ENCODE data around the gene EIPR1.
"Not testable (repeated sequence)": the region's sequence is repeated elsewhere in the genome, so short reads cannot be mapped to it uniquely, and the experiment has no call there.

EIPR1 gene

GRCh38 chr2:3294069-3294468 lies 83.5 kb downstream of the EIPR1 start:
- Mint-ChIP-seq H3K27ac (no peak overlapping the region), H3K36me3 (peaks cover 29 to 35% of the 10 kb centered on the region in 2 donors), H3K9me3 (peaks cover 1 to 5% of the 10 kb centered on the region in 2 donors), H3K4me1 (peaks cover 14 to 26% of the 10 kb centered on the region in 2 donors), H3K27me3 (no peaks in the 10 kb centered on the region), H3K4me3 (no peak overlapping the region)
- ATAC-seq (replicated peaks) (no peak), DNase-seq (no peak)

- no peaks in the 10 kb centered on the region for H3K27me3 Mint-ChIP-seq
- no peak overlapping the region for H3K4me3 Mint-ChIP-seq
- ATAC-seq (replicated peaks) (no peak), DNase-seq (no peak)
- H3K36me3 Mint-ChIP-seq: peaks cover 23 to 32% of the 10 kb centered on the region in 2 donors
- H3K9me3 Mint-ChIP-seq: peaks cover 1 to 5% of the 10 kb centered on the region in 2 donors
- H3K4me1 Mint-ChIP-seq: peaks cover 13 to 19% of the 10 kb centered on the region in 2 donors
- no peak overlapping the region for H3K27ac Mint-ChIP-seq
Observed at GRCh38 chr2:3293221-3293620, 84.4 kb downstream of the EIPR1 start.

- peaks cover 6 to 8% of the 10 kb centered on the region in 2 donors for H3K9me3 Mint-ChIP-seq
- ATAC-seq (replicated peaks): no peak
- peaks cover 16 to 22% of the 10 kb centered on the region in 2 donors for H3K4me1 Mint-ChIP-seq
- H3K27me3 Mint-ChIP-seq: no peaks in the 10 kb centered on the region
- H3K36me3 Mint-ChIP-seq: peaks cover 26 to 34% of the 10 kb centered on the region in 2 donors
- DNase-seq: no peak
- H3K27ac Mint-ChIP-seq: peak overlapping the region; percentile 16
- H3K4me3 Mint-ChIP-seq: no peak overlapping the region
Observed at GRCh38 chr2:3292416-3292815, 85.2 kb downstream of the EIPR1 start.

- DNase-seq (no peak), ATAC-seq (replicated peaks) (no peak)
- peaks cover 11 to 14% of the 10 kb centered on the region in 2 donors for H3K9me3 Mint-ChIP-seq
- peaks cover 20 to 29% of the 10 kb centered on the region in 2 donors for H3K4me1 Mint-ChIP-seq
- peaks cover 32 to 41% of the 10 kb centered on the region in 2 donors for H3K36me3 Mint-ChIP-seq
- no peaks in the 10 kb centered on the region for H3K27me3 Mint-ChIP-seq
- no peak overlapping the region for H3K4me3 Mint-ChIP-seq
- no peak overlapping the region for H3K27ac Mint-ChIP-seq
Observed at GRCh38 chr2:3291750-3292149, 85.9 kb downstream of the EIPR1 start.

GRCh38 chr2:3291113-3291512 lies 86.5 kb downstream of the EIPR1 start:
- no peaks in the 10 kb centered on the region for H3K27me3 Mint-ChIP-seq
- peaks cover 11 to 14% of the 10 kb centered on the region in 2 donors for H3K9me3 Mint-ChIP-seq
- H3K36me3 Mint-ChIP-seq: peaks cover 32 to 47% of the 10 kb centered on the region in 2 donors
- DNase-seq (no peak), ATAC-seq (replicated peaks) (no peak)
- H3K27ac Mint-ChIP-seq: no peak overlapping the region
- peaks cover 20 to 34% of the 10 kb centered on the region in 2 donors for H3K4me1 Mint-ChIP-seq
- H3K4me3 Mint-ChIP-seq: no peak overlapping the region

- Mint-ChIP-seq H3K9me3 (peaks cover 11 to 14% of the 10 kb centered on the region in 2 donors), H3K27ac (no peak overlapping the region)
Observed at GRCh38 chr2:3290655-3291054, 87.0 kb downstream of the EIPR1 start.

GRCh38 chr2:3289971-3290370 lies 87.6 kb downstream of the EIPR1 start:
- no peak overlapping the region for H3K27ac Mint-ChIP-seq
- H3K36me3 Mint-ChIP-seq: peaks cover 32 to 47% of the 10 kb centered on the region in 2 donors
- no peak for DNase-seq
- no peaks in the 10 kb centered on the region for H3K27me3 Mint-ChIP-seq
- H3K4me1 Mint-ChIP-seq: peaks cover 20 to 34% of the 10 kb centered on the region in 2 donors
- ATAC-seq (replicated peaks): no peak
- no peak overlapping the region for H3K4me3 Mint-ChIP-seq
- peaks cover 11 to 14% of the 10 kb centered on the region in 2 donors for H3K9me3 Mint-ChIP-seq

More at GRCh38 chr2:3290655-3291054, 87.0 kb downstream of the EIPR1 start:
- Mint-ChIP-seq H3K4me3 (no peak overlapping the region), H3K4me1 (peaks cover 20 to 34% of the 10 kb centered on the region in 2 donors), H3K36me3 (peaks cover 32 to 47% of the 10 kb centered on the region in 2 donors), H3K27me3 (no peaks in the 10 kb centered on the region)
- ATAC-seq (replicated peaks) (no peak), DNase-seq (no peak)

GRCh38 chr2:3289526-3289925 lies 88.1 kb downstream of the EIPR1 start:
- H3K9me3 Mint-ChIP-seq: peaks cover 11 to 14% of the 10 kb centered on the region in 2 donors
- H3K27me3 Mint-ChIP-seq: no peaks in the 10 kb centered on the region
- no peak for DNase-seq
- no peak for ATAC-seq (replicated peaks)
- H3K4me3 Mint-ChIP-seq: no peak overlapping the region
- peak overlapping the region; percentile 1 for H3K27ac Mint-ChIP-seq
- H3K4me1 Mint-ChIP-seq: peaks cover 20 to 38% of the 10 kb centered on the region in 2 donors
- H3K36me3 Mint-ChIP-seq: peaks cover 35 to 51% of the 10 kb centered on the region in 2 donors

GRCh38 chr2:3289171-3289515 lies 88.5 kb downstream of the EIPR1 start:
- Mint-ChIP-seq H3K27me3 (no peaks in the 10 kb centered on the region), H3K9me3 (peaks cover 11 to 14% of the 10 kb centered on the region in 2 donors), H3K4me1 (peaks cover 20 to 40% of the 10 kb centered on the region in 2 donors), H3K27ac (peak overlapping the region; percentile 1), H3K4me3 (no peak overlapping the region), H3K36me3 (peaks cover 36 to 53% of the 10 kb centered on the region in 2 donors)
- no peak for ATAC-seq (replicated peaks)
- DNase-seq: no peak

GRCh38 chr2:3288470-3289170 lies 89.0 kb downstream of the EIPR1 start:
- H3K4me3 Mint-ChIP-seq: no peak overlapping the region
- H3K4me1 Mint-ChIP-seq: peaks cover 20 to 40% of the 10 kb centered on the region in 2 donors
- peaks cover 11 to 14% of the 10 kb centered on the region in 2 donors for H3K9me3 Mint-ChIP-seq
- ATAC-seq (replicated peaks) (no peak), DNase-seq (no peak)
- no peaks in the 10 kb centered on the region for H3K27me3 Mint-ChIP-seq
- H3K27ac Mint-ChIP-seq: no peak overlapping the region
- H3K36me3 Mint-ChIP-seq: peaks cover 36 to 53% of the 10 kb centered on the region in 2 donors

- no peak for ATAC-seq (replicated peaks)
- peaks cover 42 to 59% of the 10 kb centered on the region in 2 donors for H3K36me3 Mint-ChIP-seq
- H3K4me1 Mint-ChIP-seq: peaks cover 20 to 40% of the 10 kb centered on the region in 2 donors
- DNase-seq: no peak
- H3K4me3 Mint-ChIP-seq: no peak overlapping the region
- peaks cover 11 to 14% of the 10 kb centered on the region in 2 donors for H3K9me3 Mint-ChIP-seq
- H3K27ac Mint-ChIP-seq: no peak overlapping the region
- H3K27me3 Mint-ChIP-seq: no peaks in the 10 kb centered on the region
Observed at GRCh38 chr2:3287896-3288295, 89.7 kb downstream of the EIPR1 start.

- ATAC-seq (replicated peaks); DNase-seq; H3K27me3 Mint-ChIP-seq; H3K4me3 Mint-ChIP-seq; H3K27ac Mint-ChIP-seq: not testable (repeated sequence)
- Mint-ChIP-seq H3K9me3 (peaks cover 11 to 14% of the 10 kb centered on the region in 2 donors), H3K4me1 (peaks cover 20 to 34% of the 10 kb centered on the region in 2 donors), H3K36me3 (peaks cover 40 to 56% of the 10 kb centered on the region in 2 donors)
Observed at GRCh38 chr2:3286646-3287036, 91.0 kb downstream of the EIPR1 start.

- Mint-ChIP-seq H3K4me1 (peaks cover 20 to 34% of the 10 kb centered on the region in 2 donors), H3K36me3 (peaks cover 42 to 60% of the 10 kb centered on the region in 2 donors), H3K4me3 (no peak overlapping the region), H3K9me3 (peaks cover 11 to 14% of the 10 kb centered on the region in 2 donors), H3K27me3 (no peaks in the 10 kb centered on the region), H3K27ac (no peak overlapping the region)
- no peak for ATAC-seq (replicated peaks)
- DNase-seq: no peak
Observed at GRCh38 chr2:3285901-3286645, 91.5 kb downstream of the EIPR1 start.

GRCh38 chr2:3284657-3285630 lies 92.7 kb downstream of the EIPR1 start:
- peaks cover 11 to 13% of the 10 kb centered on the region in 2 donors for H3K9me3 Mint-ChIP-seq
- DNase-seq (no peak), ATAC-seq (replicated peaks) (no peak)
- H3K4me3 Mint-ChIP-seq: no peak overlapping the region
- no peaks in the 10 kb centered on the region for H3K27me3 Mint-ChIP-seq
- peak overlapping the region; percentile 62 for H3K27ac Mint-ChIP-seq
- peaks cover 16 to 30% of the 10 kb centered on the region in 2 donors for H3K4me1 Mint-ChIP-seq
- peaks cover 48 to 67% of the 10 kb centered on the region in 2 donors for H3K36me3 Mint-ChIP-seq

Measured in stimulated activated naive B cell treated with anti-CD40 and anti-IgM and Interleukin-4, amounts not matched to agents 10 μg/mL and 1 μg/mL and 100 μg/mL, for 72 hours (primary cell).